ENCODE results near the gene NCKAP5L. TPM values are rescaled to one million over a fixed set of nuclear protein-coding genes. Genes with fewer than 3 reads are reported as not detected.

NCKAP5L gene
- total and polyA plus RNA-seq, 9 of the 15 experiments (the other 6 are each of a cell fraction or from before 2014, with no cell fraction given), result 0.01 to 14.4 (median 3.7) TPM

DNA sequence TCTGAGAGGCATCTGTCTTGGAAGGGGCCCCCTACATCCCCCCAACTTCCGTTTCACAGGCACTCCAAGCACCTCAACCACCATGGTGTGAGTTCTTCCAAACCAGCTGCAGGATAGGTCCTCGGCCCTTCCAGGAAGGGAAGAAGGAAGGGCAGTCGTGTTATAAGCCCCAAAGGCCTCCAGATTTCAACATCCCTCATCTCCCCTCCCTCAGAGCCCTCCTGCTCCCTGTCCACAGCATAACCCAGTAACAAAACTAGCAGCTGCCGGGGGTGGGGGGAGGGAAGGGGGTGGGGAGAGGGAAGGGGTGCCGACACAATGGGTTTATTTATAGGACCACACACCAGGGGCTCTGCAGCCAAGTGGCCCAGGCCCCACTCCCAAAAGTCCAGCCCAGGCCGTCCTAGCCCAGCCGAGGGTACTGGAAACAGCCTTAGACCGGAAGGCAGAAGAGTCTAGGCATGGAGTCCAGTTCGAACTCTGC lies 18.3 kb downstream of the NCKAP5L start:
- no peak for DNase-seq (ENCODE audit: extremely low read depth in 1 of 4, low spot score in 3 of 4)
- Histone ChIP-seq H2AFZ (ENCODE audit: low read depth, low read length) (no peak overlapping the region), H3K27me3 (ENCODE audit: control insufficient read depth in 2 of 2, insufficient read depth in 2 of 2, low read length in 2 of 2) (no peaks in the 10 kb centered on the region), H3K27ac (ENCODE audit: extremely low read depth, low read depth, low read length) (no peak overlapping the region), H3K9ac (ENCODE audit: insufficient read depth in 1 of 2, low read depth in 2 of 2, low read length in 2 of 2) (no peak overlapping the region; a peak in 1 of 4 replicates), H4K20me1 (replicated peaks; ENCODE audit: control insufficient read depth, insufficient read depth, low read length) (peaks cover 5% of the 10 kb centered on the region; the same call in 1 of the 2 replicates), H3K4me2 (ENCODE audit: insufficient read depth, low read length) (no peak overlapping the region), H3K79me2 (ENCODE audit: control insufficient read depth, insufficient read depth, low read length) (no peaks in the 10 kb centered on the region), H3K36me3 (ENCODE audit: control insufficient read depth, insufficient read depth, low read length) (peaks cover 8% of the 10 kb centered on the region; the same call in 2 of the 3 replicates), H3K9me1 (ENCODE audit: control insufficient read depth, insufficient read depth, low read length) (no peaks in the 10 kb centered on the region), H3K4me3 (no peak overlapping the region), H3K4me1 (replicated peaks in 1 of 2; ENCODE audit: control insufficient read depth in 2 of 2, insufficient read depth in 2 of 2, low read length in 2 of 2) (peaks cover 0 to 3% of the 10 kb centered on the region in 2 experiments; a peak in 2 of 5 replicates), H3K9me3 (replicated peaks; ENCODE audit: control insufficient read depth, insufficient read depth, low read depth, low read length) (no peaks in the 10 kb centered on the region)
- ChIA-PET POLR2A (interaction anchor here (0.9 to 1.5 kb wide), 4 partner anchors 8 to 69 kb away, joined by 3 to 5 read pairs (median 4); partner anchors contain the start of genes NCKAP5L and TMBIM6), CTCF (ENCODE audit: low intra/inter-chr PET ratio) (no interaction called here)
- 74% methylated on average over 3 of the region's 9 CpGs for WGBS (ENCODE audit: insufficient coverage, low coverage, missing lambda C conversion rate)
- intact Hi-C loops (cut with micrococcal nuclease), result no loop called here
- in situ Hi-C loops (cut with MboI), result no loop called here
- FAIRE-seq, result no peak
- ATAC-seq, result no peak
- no TSS peak for BruUV-seq (replicated peaks)
- TF ChIP-seq, protein P1, sequence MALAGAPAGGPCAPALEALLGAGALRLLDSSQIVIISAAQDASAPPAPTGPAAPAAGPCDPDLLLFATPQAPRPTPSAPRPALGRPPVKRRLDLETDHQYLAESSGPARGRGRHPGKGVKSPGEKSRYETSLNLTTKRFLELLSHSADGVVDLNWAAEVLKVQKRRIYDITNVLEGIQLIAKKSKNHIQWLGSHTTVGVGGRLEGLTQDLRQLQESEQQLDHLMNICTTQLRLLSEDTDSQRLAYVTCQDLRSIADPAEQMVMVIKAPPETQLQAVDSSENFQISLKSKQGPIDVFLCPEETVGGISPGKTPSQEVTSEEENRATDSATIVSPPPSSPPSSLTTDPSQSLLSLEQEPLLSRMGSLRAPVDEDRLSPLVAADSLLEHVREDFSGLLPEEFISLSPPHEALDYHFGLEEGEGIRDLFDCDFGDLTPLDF (CRISPR knock-in tag; IDR thresholded peaks at IDR 0.05), result no peak
- TF ChIP-seq, protein P2, sequence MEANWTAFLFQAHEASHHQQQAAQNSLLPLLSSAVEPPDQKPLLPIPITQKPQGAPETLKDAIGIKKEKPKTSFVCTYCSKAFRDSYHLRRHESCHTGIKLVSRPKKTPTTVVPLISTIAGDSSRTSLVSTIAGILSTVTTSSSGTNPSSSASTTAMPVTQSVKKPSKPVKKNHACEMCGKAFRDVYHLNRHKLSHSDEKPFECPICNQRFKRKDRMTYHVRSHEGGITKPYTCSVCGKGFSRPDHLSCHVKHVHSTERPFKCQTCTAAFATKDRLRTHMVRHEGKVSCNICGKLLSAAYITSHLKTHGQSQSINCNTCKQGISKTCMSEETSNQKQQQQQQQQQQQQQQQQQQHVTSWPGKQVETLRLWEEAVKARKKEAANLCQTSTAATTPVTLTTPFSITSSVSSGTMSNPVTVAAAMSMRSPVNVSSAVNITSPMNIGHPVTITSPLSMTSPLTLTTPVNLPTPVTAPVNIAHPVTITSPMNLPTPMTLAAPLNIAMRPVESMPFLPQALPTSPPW (CRISPR knock-in tag; IDR thresholded peaks at IDR 0.05), result no peak
- TF ChIP-seq, protein P3, sequence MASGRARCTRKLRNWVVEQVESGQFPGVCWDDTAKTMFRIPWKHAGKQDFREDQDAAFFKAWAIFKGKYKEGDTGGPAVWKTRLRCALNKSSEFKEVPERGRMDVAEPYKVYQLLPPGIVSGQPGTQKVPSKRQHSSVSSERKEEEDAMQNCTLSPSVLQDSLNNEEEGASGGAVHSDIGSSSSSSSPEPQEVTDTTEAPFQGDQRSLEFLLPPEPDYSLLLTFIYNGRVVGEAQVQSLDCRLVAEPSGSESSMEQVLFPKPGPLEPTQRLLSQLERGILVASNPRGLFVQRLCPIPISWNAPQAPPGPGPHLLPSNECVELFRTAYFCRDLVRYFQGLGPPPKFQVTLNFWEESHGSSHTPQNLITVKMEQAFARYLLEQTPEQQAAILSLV (tag; IDR thresholded peaks at IDR 0.05), result no peak
- TF ChIP-seq NR2C2 (CRISPR knock-in tag; IDR thresholded peaks at IDR 0.05) (no peak), NR2C2 (tag; IDR thresholded peaks at IDR 0.05) (no peak), MCM7 (IDR thresholded peaks at IDR 0.05) (no peak), CHD1 (IDR thresholded peaks at IDR 0.05; ENCODE audit: low read length) (no peak), HMGN3 (IDR thresholded peaks at IDR 0.05; ENCODE audit: borderline replicate concordance, extremely low read depth, insufficient read length, low read depth, low read length) (no peak), RNF2 (IDR thresholded peaks at IDR 0.05) (no peak), FOXM1 (IDR thresholded peaks at IDR 0.05; ENCODE audit: low read depth) (no peak), FOXM1 (CRISPR knock-in tag; IDR thresholded peaks at IDR 0.05; ENCODE audit: low read depth) (no peak), DMBX1 (CRISPR knock-in tag; IDR thresholded peaks at IDR 0.05; ENCODE audit: borderline replicate concordance) (no peak), SIN3A (IDR thresholded peaks at IDR 0.05; ENCODE audit: borderline replicate concordance in 2 of 2, control insufficient read depth in 1 of 2, low read depth in 2 of 2, low read length in 2 of 2) (no peak), PHTF2 (CRISPR knock-in tag; IDR thresholded peaks at IDR 0.05) (no peak)
- TF ChIP-seq, protein P4, sequence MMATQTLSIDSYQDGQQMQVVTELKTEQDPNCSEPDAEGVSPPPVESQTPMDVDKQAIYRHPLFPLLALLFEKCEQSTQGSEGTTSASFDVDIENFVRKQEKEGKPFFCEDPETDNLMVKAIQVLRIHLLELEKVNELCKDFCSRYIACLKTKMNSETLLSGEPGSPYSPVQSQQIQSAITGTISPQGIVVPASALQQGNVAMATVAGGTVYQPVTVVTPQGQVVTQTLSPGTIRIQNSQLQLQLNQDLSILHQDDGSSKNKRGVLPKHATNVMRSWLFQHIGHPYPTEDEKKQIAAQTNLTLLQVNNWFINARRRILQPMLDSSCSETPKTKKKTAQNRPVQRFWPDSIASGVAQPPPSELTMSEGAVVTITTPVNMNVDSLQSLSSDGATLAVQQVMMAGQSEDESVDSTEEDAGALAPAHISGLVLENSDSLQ (IDR thresholded peaks at IDR 0.05), result no peak
- TF ChIP-seq, protein P5, sequence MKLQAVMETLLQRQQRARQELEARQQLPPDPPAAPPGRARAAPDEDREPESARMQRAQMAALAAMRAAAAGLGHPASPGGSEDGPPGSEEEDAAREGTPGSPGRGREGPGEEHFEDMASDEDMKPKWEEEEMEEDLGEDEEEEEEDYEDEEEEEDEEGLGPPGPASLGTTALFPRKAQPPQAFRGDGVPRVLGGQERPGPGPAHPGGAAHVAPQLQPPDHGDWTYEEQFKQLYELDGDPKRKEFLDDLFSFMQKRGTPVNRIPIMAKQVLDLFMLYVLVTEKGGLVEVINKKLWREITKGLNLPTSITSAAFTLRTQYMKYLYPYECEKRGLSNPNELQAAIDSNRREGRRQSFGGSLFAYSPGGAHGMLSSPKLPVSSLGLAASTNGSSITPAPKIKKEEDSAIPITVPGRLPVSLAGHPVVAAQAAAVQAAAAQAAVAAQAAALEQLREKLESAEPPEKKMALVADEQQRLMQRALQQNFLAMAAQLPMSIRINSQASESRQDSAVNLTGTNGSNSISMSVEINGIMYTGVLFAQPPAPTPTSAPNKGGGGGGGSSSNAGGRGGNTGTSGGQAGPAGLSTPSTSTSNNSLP (IDR thresholded peaks at IDR 0.05; ENCODE audit: borderline replicate concordance, low read depth, low read length), result no peak

Measured in K562 (cell line).